DOHH2 (cell line): ENCODE data around the gene RNF103.

ENCODE experiments used
- H3F3A ChIP-seq: fragments of 200-600 bp; sonication (generic), shearing (Covaris generic); 2 replicates; pipeline ENCODE4 v1.6.0; 2016; ENCODE audit warnings: antibody characterized with exemption, mild to moderate bottlenecking; ENCODE audit not compliant: control insufficient read depth, insufficient read depth
- H3K27ac ChIP-seq: fragments of 200-600 bp; sonication (generic); 2 replicates; pipeline ENCODE4 v1.5.1; 2014; ENCODE audit warnings: low read depth, mild to moderate bottlenecking, low read length, moderate library complexity
- H3K27me3 ChIP-seq: fragments of 200-600 bp; sonication (generic); 2 replicates; pipeline ENCODE4 v1.6.1; 2014; ENCODE audit warnings: mild to moderate bottlenecking, low read length, mixed read lengths; ENCODE audit not compliant: control insufficient read depth
- H3K36me3 ChIP-seq: fragments of 200-600 bp; sonication (generic); 2 replicates; pipeline ENCODE4 v1.6.1; 2014; ENCODE audit warnings: mild to moderate bottlenecking, low read length, moderate library complexity, mixed read lengths; ENCODE audit not compliant: control insufficient read depth
- H3K4me1 ChIP-seq: fragments of 200-600 bp; sonication (generic); 2 replicates; pipeline ENCODE4 v1.6.1; 2014; ENCODE audit warnings: mild to moderate bottlenecking, low read length, mixed read lengths; ENCODE audit not compliant: control insufficient read depth
- H3K4me2 ChIP-seq: fragments of 200-600 bp; sonication (generic); 2 replicates; pipeline ENCODE4 v1.6.0; 2014; ENCODE audit warnings: mild to moderate bottlenecking, low read length, moderate library complexity
- H3K4me3 ChIP-seq: fragments of 200-600 bp; sonication (generic); 2 replicates; pipeline ENCODE4 v1.5.1; 2014; ENCODE audit warnings: mild to moderate bottlenecking, low read length, mixed read lengths
- H3K79me2 ChIP-seq: fragments of 200-600 bp; sonication (generic); 2 replicates; pipeline ENCODE4 v1.6.1; 2014; ENCODE audit warnings: mild to moderate bottlenecking, low read length, mixed read lengths; ENCODE audit not compliant: control insufficient read depth
- H3K9me2 ChIP-seq: fragments of 200-600 bp; sonication (generic); replicated peaks from 2 replicates; pipeline ENCODE4 v1.6.1; 2014; ENCODE audit warnings: mild to moderate bottlenecking, low read length, mixed read lengths; ENCODE audit not compliant: control insufficient read depth
- H3K9me3 ChIP-seq: fragments of 200-600 bp; sonication (generic); 2 replicates; pipeline ENCODE4 v1.6.1; 2014; ENCODE audit warnings: antibody characterized with exemption, low read length, mixed read lengths; ENCODE audit not compliant: control insufficient read depth, insufficient read depth
- H4K20me1 ChIP-seq: fragments of 200-600 bp; sonication (generic); 2 replicates; pipeline ENCODE4 v1.6.0; 2014; ENCODE audit warnings: low read depth, mild to moderate bottlenecking, antibody characterized with exemption, low read length, moderate library complexity; ENCODE audit not compliant: control insufficient read depth, insufficient read depth
- CTCF ChIP-seq: fragments of 200-600 bp; sonication (generic); IDR thresholded peaks from one replicate; pipeline ENCODE4 v1.5.1; 2014; ENCODE audit warnings: antibody characterized with exemption, mild to moderate bottlenecking, low read depth, low read length; ENCODE audit not compliant: poor library complexity, severe bottlenecking
- EZH2phosphoT487 ChIP-seq: fragments of 200-600 bp; sonication (generic); IDR thresholded peaks from 2 replicates; pipeline ENCODE4 v1.6.1; 2017; ENCODE audit warnings: borderline replicate concordance, mild to moderate bottlenecking, antibody characterized with exemption, low read length, moderate library complexity, mixed read lengths

RNF103 gene

GRCh38 chr2:86623494-86624266 lies at the start of gene RNF103:
RNF103 (minus strand) TSS chr2:86623865; CDS start chr2:86622886, 979 bp downstream.
- Histone ChIP-seq H3K9me2 (no peaks in the 10 kb centered on the region), H3K4me3 (peak within 1 kb of the TSS; percentile 95), H3K27me3 (no peaks in the 10 kb centered on the region), H3F3A (no peaks in the 10 kb centered on the region), H4K20me1 (0 out of 2 replicates have a peak, but pooled peaks cover 4% of the 10 kb centered on the region), H3K9me3 (no peaks in the 10 kb centered on the region), H3K4me1 (peaks cover 19% of the 10 kb centered on the region), H3K36me3 (peaks cover 21% of the 10 kb centered on the region), H3K4me2 (peak within 1 kb of the TSS; percentile 65), H3K27ac (peak within 1 kb of the TSS; percentile 72), H3K79me2 (peaks cover 39% of the 10 kb centered on the region)
- no peak for TF ChIP-seq EZH2phosphoT487
- no peak for TF ChIP-seq CTCF

- H3K27me3 ChIP-seq = no peaks in the 10 kb centered on the region
- H3K9me2 ChIP-seq = no peaks in the 10 kb centered on the region
- H3K4me1 ChIP-seq = no peaks in the 10 kb centered on the region
- no peak overlapping the region for H3K4me3 ChIP-seq
- H3F3A ChIP-seq = no peaks in the 10 kb centered on the region
- no peaks in the 10 kb centered on the region for H3K9me3 ChIP-seq
- H4K20me1 ChIP-seq = no peaks in the 10 kb centered on the region
- H3K4me2 ChIP-seq = no peak overlapping the region
- TF ChIP-seq CTCF (no peak), EZH2phosphoT487 (no peak)
- no peaks in the 10 kb centered on the region for H3K36me3 ChIP-seq
- H3K79me2 ChIP-seq = no peaks in the 10 kb centered on the region
- H3K27ac ChIP-seq = no peak overlapping the region
These were observed 49.3 kb upstream of the RNF103 start for GRCh38 chr2:86673011-86673410.

- Histone ChIP-seq H3K9me3 (no peaks in the 10 kb centered on the region), H3K36me3 (no peaks in the 10 kb centered on the region), H3K27ac (no peak overlapping the region), H3F3A (no peaks in the 10 kb centered on the region), H3K4me3 (no peak overlapping the region), H3K79me2 (no peaks in the 10 kb centered on the region), H3K4me1 (no peaks in the 10 kb centered on the region), H3K4me2 (no peak overlapping the region), H4K20me1 (no peaks in the 10 kb centered on the region), H3K9me2 (no peaks in the 10 kb centered on the region), H3K27me3 (no peaks in the 10 kb centered on the region)
- TF ChIP-seq CTCF (no peak), EZH2phosphoT487 (no peak)
These were observed 48.4 kb upstream of the RNF103 start for GRCh38 chr2:86672027-86672545.
